Superior temporal gyrus (tissue), 1 donor: ENCODE results near the gene ENTPD1.
"Not testable (repeated sequence)": the region's sequence is repeated elsewhere in the genome, so short reads cannot be mapped to it uniquely, and the experiment has no call there.

Experiments
- DNase-seq: peaks from one replicate; pipeline ENCODE4 v3.0.0-alpha.2; 2016; ENCODE audit errors: extremely low spot score

Gene ENTPD1

GRCh38 chr10:95864906-95865813 is 109.2 kb downstream of the ENTPD1 start:
- DNase-seq, result peak; percentile 75

- no peak for DNase-seq
These were observed 110.0 kb downstream of the ENTPD1 start for GRCh38 chr10:95865814-95866466.

- no peak for DNase-seq
These were observed 110.5 kb downstream of the ENTPD1 start for GRCh38 chr10:95866467-95866842.

GRCh38 chr10:95867866-95868265 is 111.9 kb downstream of the ENTPD1 start:
- DNase-seq, result no peak

GRCh38 chr10:95872158-95872711 is 116.3 kb downstream of the ENTPD1 start:
- no peak for DNase-seq

GRCh38 chr10:95873139-95873538 is 117.2 kb downstream of the ENTPD1 start:
- no peak for DNase-seq

GRCh38 chr10:95873651-95874050 is 117.7 kb downstream of the ENTPD1 start:
- no peak for DNase-seq

GRCh38 chr10:95874783-95875182 is 118.8 kb downstream of the ENTPD1 start:
- DNase-seq, result not testable (repeated sequence)

GRCh38 chr10:95876756-95877155 is 120.8 kb downstream of the ENTPD1 start:
- DNase-seq, result no peak

- DNase-seq, result no peak
These were observed 121.9 kb downstream of the ENTPD1 start for GRCh38 chr10:95877881-95878280.

- DNase-seq, result no peak
These were observed 124.7 kb downstream of the ENTPD1 start for GRCh38 chr10:95880704-95881103.

- no peak for DNase-seq
These were observed 125.4 kb downstream of the ENTPD1 start for GRCh38 chr10:95881316-95881715.

GRCh38 chr10:95889830-95890229 is 133.9 kb downstream of the ENTPD1 start:
- no peak for DNase-seq

- DNase-seq, result no peak
These were observed 140.3 kb downstream of the ENTPD1 start for GRCh38 chr10:95896071-95896850.

GRCh38 chr10:95905897-95906580 is 150.1 kb downstream of the ENTPD1 start:
- not testable (repeated sequence) for DNase-seq

- peak; percentile 78 for DNase-seq
These were observed 150.9 kb downstream of the ENTPD1 start for GRCh38 chr10:95906677-95907455.

GRCh38 chr10:95907456-95908253 is 151.7 kb downstream of the ENTPD1 start, which contains the start of gene CC2D2B:
CC2D2B (plus strand) TSS chr10:95907975; CDS start chr10:95911324, 3,349 bp downstream.
- DNase-seq, result peak; percentile 87

- no peak for DNase-seq
These were observed 152.5 kb downstream of the ENTPD1 start for GRCh38 chr10:95908450-95908849.

- DNase-seq, result no peak
These were observed 153.6 kb downstream of the ENTPD1 start for GRCh38 chr10:95909561-95909960.

GRCh38 chr10:95916039-95916438 is 160.1 kb downstream of the ENTPD1 start:
- DNase-seq, result not testable (repeated sequence)
